CD4-positive, alpha-beta memory T cell (primary cell): ENCODE data around the gene TMEM156. TPM values are rescaled to one million over a fixed set of nuclear protein-coding genes. Genes with fewer than 3 reads are reported as not detected.
"Not testable (repeated sequence)": the region's sequence is repeated elsewhere in the genome, so short reads cannot be mapped to it uniquely, and the experiment has no call there.

Experiments used
- CTCF ChIA-PET: fragments of 350-600 bp; sonication (Branson Sonifier 250); formaldehyde crosslinking; loops from one replicate; lab custom pipeline; 2021; ENCODE audit warnings: inconsistent platforms; ENCODE audit not compliant: partially characterized antibody; lab: Charles Lee
- POLR2A ChIA-PET: fragments of 350-600 bp; sonication (Branson Sonifier 250); formaldehyde crosslinking; loops from one replicate; lab custom pipeline; 2021; ENCODE audit not compliant: partially characterized antibody; lab: Charles Lee
- DNase-seq, 5 donors: peaks; one replicate each; pipeline versions ENCODE4 v3.0.0 to v3.0.0-alpha.2; 2020 to 2022; ENCODE audit warnings: mixed read lengths in 1 of 5
- H3K27ac ChIP-seq: one replicate; pipeline ENCODE4 v1.7.0; 2013; ENCODE audit warnings: low read depth, low read length
- H3K27me3 ChIP-seq: 2 replicates; pipeline ENCODE4 v1.7.0; 2013; ENCODE audit warnings: mild to moderate bottlenecking, low read length, moderate library complexity; ENCODE audit not compliant: insufficient read depth
- H3K36me3 ChIP-seq: 2 replicates; pipeline ENCODE4 v1.7.0; 2013; ENCODE audit warnings: mild to moderate bottlenecking, low read length, moderate library complexity; ENCODE audit not compliant: insufficient read depth
- H3K4me1 ChIP-seq: 2 replicates; pipeline ENCODE4 v1.7.0; 2013; ENCODE audit warnings: mild to moderate bottlenecking, low read length, moderate library complexity; ENCODE audit not compliant: insufficient read depth
- H3K4me3 ChIP-seq, 2 donors: one replicate each; pipeline ENCODE4 v1.7.0; 2013; ENCODE audit warnings: low read length in 2 of 2, mild to moderate bottlenecking in 1 of 2
- H3K9me3 ChIP-seq, 2 donors: one replicate each; pipeline ENCODE4 v1.7.0; 2013; ENCODE audit warnings: low read length in 2 of 2, control low read depth in 1 of 2; ENCODE audit not compliant: control insufficient read depth in 1 of 2
- H3K27ac Mint-ChIP-seq, 7 donors: one replicate each; pipeline ENCODE4 v1.8.0; 2020 to 2021; ENCODE audit warnings: mixed read lengths in 7 of 7, mild to moderate bottlenecking in 6 of 7, inconsistent platforms in 3 of 7, moderate library complexity in 3 of 7
- H3K27me3 Mint-ChIP-seq, 2 donors: one replicate each; pipeline ENCODE4 v1.8.0; 2020 to 2021; ENCODE audit warnings: mixed read lengths in 2 of 2
- H3K36me3 Mint-ChIP-seq, 2 donors: one replicate each; pipeline ENCODE4 v1.8.0; 2020 to 2021; ENCODE audit warnings: mixed read lengths in 2 of 2, inconsistent platforms in 1 of 2, mild to moderate bottlenecking in 1 of 2
- H3K4me1 Mint-ChIP-seq, 4 donors: one replicate each; pipeline ENCODE4 v1.8.0; 2020 to 2021; ENCODE audit warnings: mixed read lengths in 4 of 4, mild to moderate bottlenecking in 1 of 4
- H3K4me3 Mint-ChIP-seq, 8 donors: one replicate each; pipeline ENCODE4 v1.8.0; 2020 to 2021; ENCODE audit warnings: mixed read lengths in 8 of 8, mild to moderate bottlenecking in 7 of 8, moderate library complexity in 6 of 8, inconsistent platforms in 3 of 8
- H3K9me3 Mint-ChIP-seq, 8 donors: one replicate each; pipeline ENCODE4 v1.8.0; 2020 to 2021; ENCODE audit warnings: mixed read lengths in 8 of 8, mild to moderate bottlenecking in 5 of 8, inconsistent platforms in 3 of 8, moderate library complexity in 1 of 8
- intact Hi-C: fragments of 100-400 bp; cut with micrococcal nuclease; formaldehyde crosslinking; loops from one replicate; pipeline ENCODE4 v1.15.1; 2023
- polyA plus RNA-seq, 2 donors: library from polyadenylated mRNA; unstranded; fragments of 300-500 nt; fragmentation: Illumina TruSeq; gene quantifications; one replicate each; pipeline ENCODE4 v1.2.3, GENCODE V29; 2021
- total RNA-seq, 2 experiments: library from RNA; stranded (reverse); gene quantifications; one replicate each; pipeline ENCODE4 v1.2.3, GENCODE V29; 2021

The TMEM156 gene
- total and polyA plus RNA-seq, 4 experiments from 2014 or later: 16.8 to 53.1 (median 32.8) TPM

GRCh38 chr4:39039108-39039507 lies 6.9 kb upstream of the TMEM156 start:
- H3K27me3 ChIP-seq: no peaks in the 10 kb centered on the region
- ChIA-PET POLR2A (no interaction called here), CTCF (interaction anchor here (0.8 kb wide), 1 partner anchor 21 kb away, joined by 3 read pairs; no protein-coding TSS in a partner anchor)
- H3K27ac ChIP-seq: no peak overlapping the region
- peaks cover 0 to 2% of the 10 kb centered on the region in 2 donors for H3K36me3 Mint-ChIP-seq
- intact Hi-C loops: no loop called here
- peak overlapping the region in 1 of 8 donors; percentile 5 for H3K4me3 Mint-ChIP-seq
- H3K9me3 ChIP-seq: no peaks in the 10 kb centered on the region
- H3K4me3 ChIP-seq: no peak overlapping the region
- no peak overlapping the region for H3K27ac Mint-ChIP-seq
- peaks cover 10% of the 10 kb centered on the region for H3K4me1 ChIP-seq
- H3K27me3 Mint-ChIP-seq: no peaks in the 10 kb centered on the region
- no peak for DNase-seq
- no peaks in the 10 kb centered on the region for H3K9me3 Mint-ChIP-seq
- peaks cover 12 to 36% (median 24%) of the 10 kb centered on the region in 4 donors for H3K4me1 Mint-ChIP-seq
- no peaks in the 10 kb centered on the region for H3K36me3 ChIP-seq

GRCh38 chr4:39037941-39038340 lies 5.7 kb upstream of the TMEM156 start:
- H3K36me3 ChIP-seq: no peaks in the 10 kb centered on the region
- no peaks in the 10 kb centered on the region for H3K27me3 Mint-ChIP-seq
- peak overlapping the region in 4 of 7 donors; percentile 25 to 69 (median 49) for H3K27ac Mint-ChIP-seq
- peaks cover 12% of the 10 kb centered on the region for H3K4me1 ChIP-seq
- ChIA-PET POLR2A (interaction anchor here (0.8 kb wide), 1 partner anchor 13 kb away, joined by 3 read pairs; no protein-coding TSS in a partner anchor), CTCF (no interaction called here)
- H3K4me1 Mint-ChIP-seq: peaks cover 8 to 36% (median 21%) of the 10 kb centered on the region in 4 donors
- no peak overlapping the region for H3K4me3 ChIP-seq
- H3K9me3 Mint-ChIP-seq: no peaks in the 10 kb centered on the region
- intact Hi-C loops: no loop called here
- H3K9me3 ChIP-seq: no peaks in the 10 kb centered on the region
- H3K4me3 Mint-ChIP-seq: no peak overlapping the region
- H3K27ac ChIP-seq: no peak overlapping the region
- no peaks in the 10 kb centered on the region for H3K27me3 ChIP-seq
- no peak for DNase-seq
- no peaks in the 10 kb centered on the region for H3K36me3 Mint-ChIP-seq

- Mint-ChIP-seq H3K27ac (peak overlapping the region in 4 of 7 donors; percentile 55 to 72 (median 64)), H3K9me3 (no peaks in the 10 kb centered on the region), H3K4me3 (no peak overlapping the region), H3K4me1 (peaks cover 11 to 39% (median 22%) of the 10 kb centered on the region in 4 donors), H3K27me3 (no peaks in the 10 kb centered on the region), H3K36me3 (no peaks in the 10 kb centered on the region)
- no peak overlapping the region for H3K27ac ChIP-seq
- H3K36me3 ChIP-seq: no peaks in the 10 kb centered on the region
- ChIA-PET POLR2A (no interaction called here), CTCF (interaction anchor here (0.7 kb wide), 1 partner anchor 8 kb away, joined by 3 read pairs; no protein-coding TSS in a partner anchor)
- H3K4me3 ChIP-seq: no peak overlapping the region
- peaks cover 17% of the 10 kb centered on the region for H3K4me1 ChIP-seq
- intact Hi-C loops: no loop called here
- no peaks in the 10 kb centered on the region for H3K27me3 ChIP-seq
- no peak for DNase-seq
- no peaks in the 10 kb centered on the region for H3K9me3 ChIP-seq
These were observed 5.2 kb upstream of the TMEM156 start for GRCh38 chr4:39037491-39037825.

- no peaks in the 10 kb centered on the region for H3K36me3 Mint-ChIP-seq
- no peak overlapping the region for H3K4me3 Mint-ChIP-seq
- Histone ChIP-seq H3K4me1 (peaks cover 19% of the 10 kb centered on the region), H3K4me3 (no peak overlapping the region), H3K27ac (no peak overlapping the region), H3K36me3 (no peaks in the 10 kb centered on the region), H3K27me3 (no peaks in the 10 kb centered on the region), H3K9me3 (no peaks in the 10 kb centered on the region)
- ChIA-PET CTCF (no interaction called here), POLR2A (interaction anchor here (8.1 kb wide), 1 partner anchor 10 kb away, joined by 100 read pairs; no protein-coding TSS in a partner anchor)
- no peaks in the 10 kb centered on the region for H3K27me3 Mint-ChIP-seq
- intact Hi-C loops: no loop called here
- DNase-seq: no peak
- H3K9me3 Mint-ChIP-seq: no peaks in the 10 kb centered on the region
- peaks cover 14 to 40% (median 23%) of the 10 kb centered on the region in 4 donors for H3K4me1 Mint-ChIP-seq
- peak overlapping the region in 2 of 7 donors; percentile 60 to 68 for H3K27ac Mint-ChIP-seq
These were observed 4.0 kb upstream of the TMEM156 start for GRCh38 chr4:39036172-39036571.

- not testable (repeated sequence) for H3K9me3 Mint-ChIP-seq, H3K36me3 ChIP-seq, H3K27me3 Mint-ChIP-seq, H3K9me3 ChIP-seq, H3K36me3 Mint-ChIP-seq, DNase-seq, H3K27me3 ChIP-seq
- CTCF ChIA-PET: interaction anchor here (0.8 to 7.0 kb wide), 2 partner anchors 12 to 103 kb away, joined by 5 to 43 read pairs; no protein-coding TSS in a partner anchor
- peaks cover 50% of the 10 kb centered on the region for H3K4me1 ChIP-seq
- POLR2A ChIA-PET: interaction anchor here (0.8 to 8.1 kb wide), 3 partner anchors 15 to 82 kb away, joined by 3 to 100 read pairs (median 6); no protein-coding TSS in a partner anchor
- H3K27ac Mint-ChIP-seq: peak overlapping the region; percentile 82 to 97 (median 90)
- peak overlapping the region; percentile 51 to 65 for H3K4me3 ChIP-seq
- intact Hi-C loops: loop anchor here (1.0 to 5.0 kb wide), 7 partner anchors 13 to 1344 kb away; partner anchors contain the start of genes RELL1 and WDR19
- H3K27ac ChIP-seq: peak overlapping the region; percentile 68
- H3K4me1 Mint-ChIP-seq: peaks cover 22 to 58% (median 36%) of the 10 kb centered on the region in 4 donors
- peak overlapping the region; percentile 75 to 93 (median 89) for H3K4me3 Mint-ChIP-seq
These were observed 604 bp downstream of the TMEM156 start for GRCh38 chr4:39031590-39032020.

GRCh38 chr4:39030725-39031124 lies 1.5 kb downstream of the TMEM156 start:
- Histone ChIP-seq H3K4me3 (peak overlapping the region; percentile 51 to 65), H3K9me3 (no peaks in the 10 kb centered on the region), H3K27ac (peak overlapping the region; percentile 68), H3K36me3 (no peaks in the 10 kb centered on the region), H3K27me3 (no peaks in the 10 kb centered on the region), H3K4me1 (peaks cover 52% of the 10 kb centered on the region)
- H3K36me3 Mint-ChIP-seq: peaks cover 0 to 6% of the 10 kb centered on the region in 2 donors
- H3K27me3 Mint-ChIP-seq: no peaks in the 10 kb centered on the region
- ChIA-PET POLR2A (interaction anchor here (0.5 to 8.1 kb wide), 3 partner anchors 16 to 150 kb away, joined by 3 to 100 read pairs (median 3); no protein-coding TSS in a partner anchor), CTCF (interaction anchor here (0.9 to 7.0 kb wide), 9 partner anchors 10 to 129 kb away, joined by 3 to 43 read pairs (median 6); no protein-coding TSS in a partner anchor)
- H3K4me1 Mint-ChIP-seq: peaks cover 25 to 61% (median 38%) of the 10 kb centered on the region in 4 donors
- H3K9me3 Mint-ChIP-seq: no peaks in the 10 kb centered on the region
- peak overlapping the region; percentile 75 to 93 (median 89) for H3K4me3 Mint-ChIP-seq
- H3K27ac Mint-ChIP-seq: peak overlapping the region; percentile 61 to 92 (median 88)
- intact Hi-C loops: loop anchor here (5.0 kb wide), 5 partner anchors 42 to 1343 kb away; partner anchors contain the start of gene RELL1
- no peak for DNase-seq
